ENCODE results near the gene ACACA. TPM values are rescaled to one million over a fixed set of nuclear protein-coding genes. Genes with fewer than 3 reads are reported as not detected.

ACACA gene
- total RNA-seq, 1 donor from 2014 or later = 111 TPM

GRCh38 chr17:37066322-37067255, 340.0 kb downstream of the ACACA start:
- no peak for TF ChIP-seq CTCF (IDR thresholded peaks at IDR 0.05; ENCODE audit: unreplicated experiment)
- H3K36me3 Mint-ChIP-seq (ENCODE audit: insufficient read depth) = no peaks in the 10 kb centered on the region
- peaks cover 9% of the 10 kb centered on the region for H3K4me1 Mint-ChIP-seq (ENCODE audit: low read depth)
- H3K27me3 Mint-ChIP-seq = peaks cover 38% of the 10 kb centered on the region
- no peaks in the 10 kb centered on the region for H3K9me3 Mint-ChIP-seq (ENCODE audit: low read depth)
- no peak overlapping the region for H3K27ac Mint-ChIP-seq
- no peak for DNase-seq (ENCODE audit: low spot score, unreplicated experiment)
- no peak overlapping the region for H3K4me3 Mint-ChIP-seq (ENCODE audit: low read depth)

- peak overlapping the region; percentile 45 for H3K27ac Mint-ChIP-seq
- no peak for DNase-seq (ENCODE audit: low spot score, unreplicated experiment)
- no peaks in the 10 kb centered on the region for H3K36me3 Mint-ChIP-seq (ENCODE audit: insufficient read depth)
- H3K4me3 Mint-ChIP-seq (ENCODE audit: low read depth) = no peak overlapping the region
- TF ChIP-seq CTCF (IDR thresholded peaks at IDR 0.05; ENCODE audit: unreplicated experiment) = no peak
- peaks cover 11% of the 10 kb centered on the region for H3K4me1 Mint-ChIP-seq (ENCODE audit: low read depth)
- no peaks in the 10 kb centered on the region for H3K9me3 Mint-ChIP-seq (ENCODE audit: low read depth)
- peaks cover 38% of the 10 kb centered on the region for H3K27me3 Mint-ChIP-seq
Measured at GRCh38 chr17:37065486-37066321, 340.9 kb downstream of the ACACA start.

GRCh38 chr17:37064956-37065355, 341.7 kb downstream of the ACACA start:
- Mint-ChIP-seq H3K4me3 (ENCODE audit: low read depth) (no peak overlapping the region), H3K27me3 (peaks cover 38% of the 10 kb centered on the region), H3K27ac (no peak overlapping the region), H3K36me3 (ENCODE audit: insufficient read depth) (no peaks in the 10 kb centered on the region), H3K9me3 (ENCODE audit: low read depth) (no peaks in the 10 kb centered on the region), H3K4me1 (ENCODE audit: low read depth) (peaks cover 17% of the 10 kb centered on the region)
- no peak for TF ChIP-seq CTCF (IDR thresholded peaks at IDR 0.05; ENCODE audit: unreplicated experiment)
- DNase-seq (ENCODE audit: low spot score, unreplicated experiment) = no peak

- no peak for TF ChIP-seq CTCF (IDR thresholded peaks at IDR 0.05; ENCODE audit: unreplicated experiment)
- no peak for DNase-seq (ENCODE audit: low spot score, unreplicated experiment)
- H3K4me1 Mint-ChIP-seq (ENCODE audit: low read depth) = peaks cover 17% of the 10 kb centered on the region
- H3K36me3 Mint-ChIP-seq (ENCODE audit: insufficient read depth) = no peaks in the 10 kb centered on the region
- H3K27ac Mint-ChIP-seq = no peak overlapping the region
- H3K27me3 Mint-ChIP-seq = peaks cover 38% of the 10 kb centered on the region
- no peak overlapping the region for H3K4me3 Mint-ChIP-seq (ENCODE audit: low read depth)
- no peaks in the 10 kb centered on the region for H3K9me3 Mint-ChIP-seq (ENCODE audit: low read depth)
Measured at GRCh38 chr17:37064206-37064605, 342.4 kb downstream of the ACACA start.

- Mint-ChIP-seq H3K9me3 (ENCODE audit: low read depth) (no peaks in the 10 kb centered on the region), H3K27me3 (peaks cover 26% of the 10 kb centered on the region), H3K4me3 (ENCODE audit: low read depth) (no peak overlapping the region), H3K36me3 (ENCODE audit: insufficient read depth) (peaks cover 4% of the 10 kb centered on the region), H3K4me1 (ENCODE audit: low read depth) (peaks cover 13% of the 10 kb centered on the region), H3K27ac (no peak overlapping the region)
- TF ChIP-seq CTCF (IDR thresholded peaks at IDR 0.05; ENCODE audit: unreplicated experiment) = no peak
- no peak for DNase-seq (ENCODE audit: low spot score, unreplicated experiment)
Measured at GRCh38 chr17:37062021-37062420, 344.6 kb downstream of the ACACA start.
